Astrocyte (in vitro differentiated cells and primary cell): ENCODE measurements around the gene VWF. TPM values are rescaled to one million over a fixed set of nuclear protein-coding genes. Genes with fewer than 3 reads are reported as not detected.
A peak's percentile ranks its signal among the peaks of the same experiment; 100 is the strongest.

Experiments
- DNase-seq: peaks from one replicate; pipeline ENCODE4 v3.0.0-alpha.2; 2010; ENCODE audit warnings: low read depth
- FAIRE-seq: peaks from 2 replicates; lab custom pipeline; 2011; peaks lifted over from hg19 to GRCh38; lab: Jason Lieb, UNC
- H2AFZ ChIP-seq: 2 replicates; pipeline ENCODE4 v1.6.0; 2012; ENCODE audit warnings: low read depth, low read length, inconsistent platforms
- H3K27ac ChIP-seq: 2 replicates; pipeline ENCODE4 v1.5.1; 2011; ENCODE audit warnings: low read depth, low read length, inconsistent platforms
- H3K27me3 ChIP-seq: 2 replicates; pipeline ENCODE4 v1.6.0; 2011; ENCODE audit warnings: low read length, inconsistent platforms; ENCODE audit not compliant: insufficient read depth
- H3K36me3 ChIP-seq: 2 replicates; pipeline ENCODE4 v1.5.1; 2011; ENCODE audit warnings: low read length, inconsistent platforms; ENCODE audit not compliant: insufficient read depth
- H3K4me1 ChIP-seq: 2 replicates; pipeline ENCODE4 v1.5.1; 2011; ENCODE audit warnings: low read length, inconsistent platforms; ENCODE audit not compliant: insufficient read depth
- H3K4me2 ChIP-seq: 2 replicates; pipeline ENCODE4 v1.6.0; 2012; ENCODE audit warnings: low read length, inconsistent platforms
- H3K4me3 ChIP-seq: 2 replicates; pipeline ENCODE4 v1.5.1; 2011; ENCODE audit warnings: low read depth, mild to moderate bottlenecking, low read length, inconsistent platforms; ENCODE audit not compliant: insufficient read depth
- H3K79me2 ChIP-seq: 2 replicates; pipeline ENCODE4 v1.6.0; 2012; ENCODE audit warnings: mild to moderate bottlenecking, low read length, inconsistent platforms; ENCODE audit not compliant: insufficient read depth
- H3K9ac ChIP-seq: 2 replicates; pipeline ENCODE4 v1.6.0; 2012; ENCODE audit warnings: mild to moderate bottlenecking, low read length, inconsistent platforms
- H3K9me3 ChIP-seq: 2 replicates; pipeline ENCODE4 v1.5.1; 2012; ENCODE audit warnings: low read depth, mild to moderate bottlenecking, low read length, inconsistent platforms; ENCODE audit not compliant: insufficient read depth
- H4K20me1 ChIP-seq: 2 replicates; pipeline ENCODE4 v1.6.0; 2012; ENCODE audit warnings: low read length, inconsistent platforms; ENCODE audit not compliant: insufficient read depth
- H3K27ac Mint-ChIP-seq: one replicate; pipeline ENCODE4 v1.8.0; 2021; ENCODE audit warnings: mild to moderate bottlenecking, mixed read lengths; ENCODE audit not compliant: unreplicated experiment
- H3K27me3 Mint-ChIP-seq: one replicate; pipeline ENCODE4 v1.8.0; 2021; ENCODE audit warnings: low read depth, mixed read lengths; ENCODE audit not compliant: unreplicated experiment
- H3K36me3 Mint-ChIP-seq: one replicate; pipeline ENCODE4 v1.8.0; 2021; ENCODE audit warnings: low read depth, mixed read lengths; ENCODE audit not compliant: unreplicated experiment
- H3K4me1 Mint-ChIP-seq: one replicate; pipeline ENCODE4 v1.8.0; 2021; ENCODE audit warnings: low read depth, mixed read lengths; ENCODE audit not compliant: unreplicated experiment
- H3K4me3 Mint-ChIP-seq: one replicate; pipeline ENCODE4 v1.8.0; 2021; ENCODE audit warnings: mild to moderate bottlenecking, moderate library complexity, mixed read lengths; ENCODE audit not compliant: unreplicated experiment
- H3K9me3 Mint-ChIP-seq: one replicate; pipeline ENCODE4 v1.8.0; 2021; ENCODE audit warnings: mild to moderate bottlenecking, mixed read lengths; ENCODE audit not compliant: unreplicated experiment
- CTCF ChIP-seq: IDR thresholded peaks from 2 replicates; pipeline ENCODE4 v1.5.1; 2011; ENCODE audit warnings: low read depth, mild to moderate bottlenecking, inconsistent platforms, low read length, moderate library complexity; ENCODE audit not compliant: insufficient read depth
- EZH2 ChIP-seq: IDR thresholded peaks from 2 replicates; pipeline ENCODE4 v1.6.1; 2012; ENCODE audit warnings: mild to moderate bottlenecking, low read length, inconsistent platforms; ENCODE audit not compliant: insufficient read depth
- total RNA-seq: library from RNA; stranded (reverse); gene quantifications from 2 replicates; pipeline ENCODE4 v1.2.1, GENCODE V29; 2021

The VWF gene
- total RNA-seq, 1 donor from 2014 or later, result 0.23 TPM

- Histone ChIP-seq H3K36me3 (no peaks in the 10 kb centered on the region), H4K20me1 (no peaks in the 10 kb centered on the region), H3K27ac (no peak overlapping the region), H3K9ac (no peak overlapping the region), H3K4me2 (no peak overlapping the region), H3K4me1 (peaks cover 26% of the 10 kb centered on the region), H2AFZ (no peak overlapping the region), H3K4me3 (no peak overlapping the region), H3K79me2 (no peaks in the 10 kb centered on the region), H3K9me3 (no peaks in the 10 kb centered on the region), H3K27me3 (no peaks in the 10 kb centered on the region)
- DNase-seq (no peak), FAIRE-seq (no peak)
- TF ChIP-seq EZH2, result no peak
- TF ChIP-seq CTCF, result no peak
- Mint-ChIP-seq H3K4me1 (peaks cover 13% of the 10 kb centered on the region), H3K27ac (no peak overlapping the region), H3K36me3 (peaks cover 2% of the 10 kb centered on the region), H3K27me3 (peaks cover under 1% of the 10 kb centered on the region), H3K4me3 (no peak overlapping the region), H3K9me3 (no peaks in the 10 kb centered on the region)
Observed at GRCh38 chr12:6113691-6114475, 10.6 kb downstream of the VWF start.

GRCh38 chr12:6112004-6112403 is 12.5 kb downstream of the VWF start:
- FAIRE-seq, result no peak
- Histone ChIP-seq H3K36me3 (no peaks in the 10 kb centered on the region), H3K9ac (no peak overlapping the region), H3K9me3 (no peaks in the 10 kb centered on the region), H3K79me2 (no peaks in the 10 kb centered on the region), H2AFZ (no peak overlapping the region), H3K4me1 (peaks cover 19% of the 10 kb centered on the region), H4K20me1 (no peaks in the 10 kb centered on the region), H3K4me2 (no peak overlapping the region), H3K27ac (no peak overlapping the region), H3K4me3 (no peak overlapping the region), H3K27me3 (no peaks in the 10 kb centered on the region)
- peaks cover 2% of the 10 kb centered on the region for H3K36me3 Mint-ChIP-seq
- H3K27ac Mint-ChIP-seq, result no peak overlapping the region
- H3K9me3 Mint-ChIP-seq, result no peaks in the 10 kb centered on the region
- TF ChIP-seq CTCF, result no peak
- no peak for TF ChIP-seq EZH2
- H3K4me1 Mint-ChIP-seq, result peaks cover 11% of the 10 kb centered on the region
- no peak overlapping the region for H3K4me3 Mint-ChIP-seq
- peak; percentile 20 for DNase-seq
- no peaks in the 10 kb centered on the region for H3K27me3 Mint-ChIP-seq

GRCh38 chr12:6110006-6110405 is 14.5 kb downstream of the VWF start:
- Mint-ChIP-seq H3K4me1 (no peaks in the 10 kb centered on the region), H3K27me3 (no peaks in the 10 kb centered on the region), H3K36me3 (peaks cover 2% of the 10 kb centered on the region), H3K4me3 (no peak overlapping the region), H3K27ac (no peak overlapping the region), H3K9me3 (no peaks in the 10 kb centered on the region)
- H3K9me3 ChIP-seq, result no peaks in the 10 kb centered on the region
- H4K20me1 ChIP-seq, result no peaks in the 10 kb centered on the region
- H3K4me3 ChIP-seq, result no peak overlapping the region
- DNase-seq (peak; percentile 36), FAIRE-seq (no peak)
- no peaks in the 10 kb centered on the region for H3K36me3 ChIP-seq
- TF ChIP-seq EZH2 (no peak), CTCF (no peak)
- peaks cover 3% of the 10 kb centered on the region for H3K4me1 ChIP-seq
- no peak overlapping the region for H3K4me2 ChIP-seq
- H3K27me3 ChIP-seq, result no peaks in the 10 kb centered on the region
- no peak overlapping the region for H2AFZ ChIP-seq
- no peak overlapping the region for H3K9ac ChIP-seq
- H3K27ac ChIP-seq, result no peak overlapping the region
- no peaks in the 10 kb centered on the region for H3K79me2 ChIP-seq
